IMR-90 (cell line): Measurements from ENCODE around the gene NPTN.
"Not testable (repeated sequence)": the region's sequence is repeated elsewhere in the genome, so short reads cannot be mapped to it uniquely, and the experiment has no call there.

ENCODE experiments used
- BHLHE40 ChIP-seq: fragments of 150-350 bp; IDR thresholded peaks from 2 replicates; pipeline ENCODE4 v1.6.1; 2016; ENCODE audit warnings: mild to moderate bottlenecking, low read depth, low read length
- CHD1 ChIP-seq: IDR thresholded peaks from 2 replicates; pipeline ENCODE4 v1.6.1; 2012; ENCODE audit warnings: low read depth, low read length, improper control_type of control experiment
- CTCF ChIP-seq: conservative IDR thresholded peaks from 2 replicates; pipeline ENCODE4 v1.5.1; 2012; ENCODE audit warnings: mild to moderate bottlenecking, low read depth, low read length, improper control_type of control experiment
- ELK1 ChIP-seq: fragments of 150-350 bp; IDR thresholded peaks from 2 replicates; pipeline ENCODE4 v1.6.1; 2016; ENCODE audit warnings: low read depth, mild to moderate bottlenecking, low read length, moderate library complexity, borderline replicate concordance
- MAZ ChIP-seq: IDR thresholded peaks from 2 replicates; pipeline ENCODE4 v1.6.1; 2012; ENCODE audit warnings: low read depth, mild to moderate bottlenecking, low read length, improper control_type of control experiment, moderate library complexity, borderline replicate concordance
- POLR2A ChIP-seq: IDR thresholded peaks from 2 replicates; pipeline ENCODE4 v1.6.1; 2012; ENCODE audit warnings: mild to moderate bottlenecking, low read depth, low read length
- RAD21 ChIP-seq: IDR thresholded peaks from 2 replicates; pipeline ENCODE4 v1.6.1; 2012; ENCODE audit warnings: low read length, improper control_type of control experiment
- RCOR1 ChIP-seq: IDR thresholded peaks from 2 replicates; pipeline ENCODE4 v1.6.1; 2012; ENCODE audit warnings: mild to moderate bottlenecking, low read length, improper control_type of control experiment; ENCODE audit not compliant: insufficient replicate concordance
- SMC3 ChIP-seq: fragments of 150-350 bp; IDR thresholded peaks from 2 replicates; pipeline ENCODE4 v1.6.1; 2016; ENCODE audit warnings: low read depth, mild to moderate bottlenecking, antibody characterized with exemption, low read length, moderate library complexity
- USF2 ChIP-seq: fragments of 150-350 bp; IDR thresholded peaks from 2 replicates; pipeline ENCODE4 v1.6.1; 2017; ENCODE audit warnings: mild to moderate bottlenecking, antibody characterized with exemption, low read length, low read depth

- TF ChIP-seq CTCF, RAD21, BHLHE40, POLR2A, ELK1, RCOR1, CHD1, USF2, SMC3, MAZ: not testable (repeated sequence)
Measured at GRCh38 chr15:73548925-73549324, 84.3 kb downstream of the NPTN start.
